WERI-Rb-1 (cell line): Measurements from ENCODE around the gene LOXL3.
"Not testable (repeated sequence)": the region's sequence is repeated elsewhere in the genome, so short reads cannot be mapped to it uniquely, and the experiment has no call there.

Source experiments
- DNase-seq: peaks from one replicate; pipeline ENCODE4 v3.0.0-alpha.2; 2020
- H3K27ac ChIP-seq: fragments of 250-450 bp; sonication (Bioruptor Pico); 2 replicates; pipeline ENCODE4 v1.5.1; 2020; ENCODE audit warnings: mild to moderate bottlenecking, moderate library complexity
- H3K27me3 ChIP-seq: fragments of 250-450 bp; sonication (Bioruptor Pico); 2 replicates; pipeline ENCODE4 v1.5.1; 2021; ENCODE audit warnings: mild to moderate bottlenecking, low read depth, moderate library complexity; ENCODE audit not compliant: insufficient read depth, severe bottlenecking
- H3K36me3 ChIP-seq: fragments of 250-450 bp; sonication (Bioruptor Pico); 2 replicates; pipeline ENCODE4 v1.5.1; 2020; ENCODE audit warnings: mild to moderate bottlenecking, moderate library complexity
- H3K4me3 ChIP-seq: 2 replicates; pipeline ENCODE4 v1.5.1; 2011; ENCODE audit warnings: low read depth, mild to moderate bottlenecking, control low read depth, low read length
- H3K9me3 ChIP-seq: fragments of 250-450 bp; sonication (Bioruptor Pico); 2 replicates; pipeline ENCODE4 v1.5.1; 2021; ENCODE audit warnings: mild to moderate bottlenecking, moderate library complexity; ENCODE audit not compliant: severe bottlenecking
- TF ChIP-seq, protein P1 (sequence below): IDR thresholded peaks from 2 replicates; pipeline ENCODE4 v1.5.1; 2011; ENCODE audit warnings: low read depth, mild to moderate bottlenecking, control low read depth, inconsistent platforms, low read length

Gene LOXL3

GRCh38 chr2:74569686-74570085 lies 15.9 kb upstream of the LOXL3 start:
- Histone ChIP-seq H3K27me3 (no peaks in the 10 kb centered on the region), H3K9me3 (no peaks in the 10 kb centered on the region), H3K36me3 (no peaks in the 10 kb centered on the region), H3K4me3 (no peak overlapping the region), H3K27ac (no peak overlapping the region)
- TF ChIP-seq, protein P1, sequence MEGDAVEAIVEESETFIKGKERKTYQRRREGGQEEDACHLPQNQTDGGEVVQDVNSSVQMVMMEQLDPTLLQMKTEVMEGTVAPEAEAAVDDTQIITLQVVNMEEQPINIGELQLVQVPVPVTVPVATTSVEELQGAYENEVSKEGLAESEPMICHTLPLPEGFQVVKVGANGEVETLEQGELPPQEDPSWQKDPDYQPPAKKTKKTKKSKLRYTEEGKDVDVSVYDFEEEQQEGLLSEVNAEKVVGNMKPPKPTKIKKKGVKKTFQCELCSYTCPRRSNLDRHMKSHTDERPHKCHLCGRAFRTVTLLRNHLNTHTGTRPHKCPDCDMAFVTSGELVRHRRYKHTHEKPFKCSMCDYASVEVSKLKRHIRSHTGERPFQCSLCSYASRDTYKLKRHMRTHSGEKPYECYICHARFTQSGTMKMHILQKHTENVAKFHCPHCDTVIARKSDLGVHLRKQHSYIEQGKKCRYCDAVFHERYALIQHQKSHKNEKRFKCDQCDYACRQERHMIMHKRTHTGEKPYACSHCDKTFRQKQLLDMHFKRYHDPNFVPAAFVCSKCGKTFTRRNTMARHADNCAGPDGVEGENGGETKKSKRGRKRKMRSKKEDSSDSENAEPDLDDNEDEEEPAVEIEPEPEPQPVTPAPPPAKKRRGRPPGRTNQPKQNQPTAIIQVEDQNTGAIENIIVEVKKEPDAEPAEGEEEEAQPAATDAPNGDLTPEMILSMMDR, result no peak
- DNase-seq, result no peak

DNA sequence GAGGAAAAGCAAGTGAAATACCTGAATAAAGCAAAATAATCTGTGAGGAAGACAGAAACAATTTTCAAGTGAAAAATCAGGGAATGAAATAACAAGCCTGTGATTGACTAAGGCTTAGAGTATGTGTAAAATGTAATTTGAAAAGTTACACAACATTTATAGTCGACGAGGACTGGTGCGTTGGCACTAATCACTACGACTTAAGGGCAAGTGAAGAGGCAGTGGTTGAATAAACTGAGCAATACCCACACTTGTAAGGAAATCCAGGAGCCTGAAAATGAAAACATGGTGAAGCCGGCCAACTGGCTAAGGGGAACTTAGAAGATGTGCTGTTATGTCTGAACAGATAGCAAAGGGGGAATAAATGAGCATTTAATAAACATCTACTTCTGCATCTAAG lies 14.1 kb upstream of the LOXL3 start:
- no peak for DNase-seq
- Histone ChIP-seq H3K4me3 (no peak overlapping the region), H3K27ac (no peak overlapping the region), H3K9me3 (no peaks in the 10 kb centered on the region), H3K36me3 (no peaks in the 10 kb centered on the region), H3K27me3 (no peaks in the 10 kb centered on the region)
- TF ChIP-seq, protein P1, result no peak

DNA sequence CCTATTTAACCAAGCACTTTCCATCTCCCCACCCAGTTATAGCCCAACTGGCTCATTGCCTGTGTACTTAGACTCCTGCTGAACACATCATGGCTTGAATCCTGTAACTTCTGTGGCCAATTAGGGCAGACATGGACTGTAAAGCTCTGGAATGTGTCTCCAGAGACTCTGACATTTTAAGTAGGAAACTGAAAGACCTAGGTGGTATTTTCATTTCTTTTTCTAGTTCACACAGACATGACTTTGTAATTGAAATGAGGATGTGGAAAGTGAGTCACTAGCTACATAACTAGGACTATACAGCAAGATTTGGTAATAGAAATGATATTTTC lies 13.0 kb upstream of the LOXL3 start:
- Histone ChIP-seq H3K4me3 (no peak overlapping the region), H3K9me3 (no peaks in the 10 kb centered on the region), H3K36me3 (no peaks in the 10 kb centered on the region), H3K27me3 (no peaks in the 10 kb centered on the region), H3K27ac (no peak overlapping the region)
- no peak for DNase-seq
- TF ChIP-seq, protein P1, result no peak

DNA sequence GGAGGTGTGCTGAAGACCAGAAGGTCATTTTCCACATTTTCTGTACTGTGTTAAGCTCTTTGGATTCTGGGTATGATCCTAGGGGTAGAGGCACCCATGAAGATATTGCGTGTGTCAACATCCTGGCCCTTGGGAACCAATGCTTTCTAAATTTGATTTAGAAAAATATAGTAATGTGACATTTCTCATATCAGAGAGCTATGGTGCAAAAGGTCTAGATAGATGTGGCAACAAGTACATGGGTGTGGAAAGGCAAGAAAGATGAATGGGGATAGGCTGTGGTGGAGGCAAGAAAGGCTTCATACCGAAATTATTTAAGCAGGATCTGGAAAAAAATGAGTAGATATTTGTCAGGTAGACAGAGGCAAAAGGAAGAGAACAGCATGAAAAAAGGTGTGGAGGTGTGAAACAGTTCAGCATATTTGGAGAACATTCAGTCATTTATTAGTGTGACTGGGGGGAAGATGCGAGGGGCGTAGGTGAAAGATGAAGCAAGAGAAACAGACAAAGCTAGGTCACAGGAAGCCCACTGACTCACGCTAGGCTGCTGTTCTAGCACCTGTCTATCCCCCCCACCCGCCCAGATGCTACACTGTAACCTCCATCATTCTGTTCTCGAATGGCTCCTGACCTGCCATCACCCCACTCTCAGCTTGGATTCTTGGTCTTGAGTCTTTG lies 12.5 kb upstream of the LOXL3 start:
- H3K27ac ChIP-seq, result no peak overlapping the region
- no peaks in the 10 kb centered on the region for H3K36me3 ChIP-seq
- no peak overlapping the region for H3K4me3 ChIP-seq
- no peaks in the 10 kb centered on the region for H3K27me3 ChIP-seq
- H3K9me3 ChIP-seq, result no peaks in the 10 kb centered on the region
- no peak for DNase-seq
- TF ChIP-seq, protein P1, result no peak

DNA sequence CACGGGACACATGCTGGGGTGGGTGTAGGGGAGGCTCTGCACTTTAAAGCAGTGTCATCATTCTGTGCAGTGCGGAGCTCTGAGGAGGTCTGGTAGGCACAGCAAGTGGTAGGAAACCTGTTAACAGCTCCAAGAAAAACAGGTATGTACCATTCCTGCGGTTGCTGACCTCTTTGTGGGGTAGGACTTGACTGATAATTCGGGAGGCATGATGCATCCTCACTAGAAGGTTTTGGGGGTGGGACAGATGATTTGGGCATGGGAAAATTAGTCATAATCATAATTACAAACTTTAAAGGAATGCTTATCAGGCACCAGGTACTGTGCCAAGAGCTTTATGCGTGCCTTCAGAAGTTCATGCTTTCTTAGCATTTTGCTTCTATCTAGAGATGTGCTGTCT lies 10.5 kb upstream of the LOXL3 start:
- Histone ChIP-seq H3K27ac (no peak overlapping the region), H3K27me3 (no peaks in the 10 kb centered on the region), H3K36me3 (no peaks in the 10 kb centered on the region), H3K9me3 (no peaks in the 10 kb centered on the region), H3K4me3 (no peak overlapping the region)
- TF ChIP-seq, protein P1, result no peak
- DNase-seq, result no peak

DNA sequence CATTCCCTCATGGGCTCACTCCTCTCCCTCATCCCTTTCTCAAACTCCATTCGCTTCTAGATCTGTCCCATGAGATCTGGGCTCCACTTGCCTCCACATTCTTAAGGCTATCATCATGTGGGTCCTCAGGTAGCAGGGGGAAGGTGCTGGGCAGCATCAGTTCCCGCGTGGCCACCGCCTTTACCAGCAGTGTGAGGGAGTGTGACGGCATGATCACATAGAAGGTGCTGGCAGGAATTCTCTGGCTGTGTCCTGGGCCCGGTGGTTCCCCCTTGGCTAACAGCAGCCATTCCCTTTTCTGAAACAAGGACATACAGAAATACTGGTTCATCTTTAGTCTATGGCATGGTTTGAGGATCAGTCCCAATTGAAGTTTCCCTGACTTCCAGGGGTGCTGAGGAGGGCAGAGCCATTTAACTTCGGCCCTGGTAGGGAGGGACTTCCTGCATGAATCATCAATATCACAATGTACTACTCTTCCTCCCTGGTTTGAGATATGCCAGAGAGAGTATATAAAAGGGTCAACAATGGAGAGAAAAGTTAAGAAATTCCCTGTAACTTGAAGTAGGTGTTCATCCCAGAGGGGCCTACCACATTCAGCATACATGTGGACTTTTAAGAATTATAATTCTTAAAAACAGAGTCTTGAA lies 8.5 kb upstream of the LOXL3 start:
- no peaks in the 10 kb centered on the region for H3K9me3 ChIP-seq
- H3K27ac ChIP-seq, result no peak overlapping the region
- H3K36me3 ChIP-seq, result no peaks in the 10 kb centered on the region
- H3K27me3 ChIP-seq, result no peaks in the 10 kb centered on the region
- TF ChIP-seq, protein P1, result no peak
- DNase-seq, result no peak
- no peak overlapping the region for H3K4me3 ChIP-seq

GRCh38 chr2:74561022-74561421 lies 7.3 kb upstream of the LOXL3 start:
- not testable (repeated sequence) for H3K36me3 ChIP-seq, H3K27me3 ChIP-seq, H3K27ac ChIP-seq, H3K4me3 ChIP-seq, H3K9me3 ChIP-seq, DNase-seq
